ENCODE results near the gene DDAH1.

Gene DDAH1

GRCh38 chr1:85438353-85438752, 26.6 kb downstream of the DDAH1 start:
- no peaks in the 10 kb centered on the region for H3K9me3 ChIP-seq
- no peaks in the 10 kb centered on the region for H3K36me3 ChIP-seq
- intact Hi-C loops (cut with DNase I; ENCODE audit: low total_unique reads) = no loop called here
- TF ChIP-seq CTCF (IDR thresholded peaks at IDR 0.05) = no peak
- no peak overlapping the region for H3K4me3 ChIP-seq
- H3K27ac ChIP-seq = no peak overlapping the region
- H3K4me1 ChIP-seq = peaks cover 0 to 18% (median 6%) of the 10 kb centered on the region in 4 donors
- no peaks in the 10 kb centered on the region for H3K27me3 ChIP-seq
- no peak for DNase-seq

GRCh38 chr1:85437139-85437538, 27.8 kb downstream of the DDAH1 start:
- no peak for TF ChIP-seq CTCF (IDR thresholded peaks at IDR 0.05)
- peaks cover 0 to 18% (median 6%) of the 10 kb centered on the region in 4 donors for H3K4me1 ChIP-seq
- no peaks in the 10 kb centered on the region for H3K36me3 ChIP-seq
- no peaks in the 10 kb centered on the region for H3K9me3 ChIP-seq
- DNase-seq = no peak
- H3K4me3 ChIP-seq = no peak overlapping the region
- intact Hi-C loops (cut with DNase I; ENCODE audit: low total_unique reads) = no loop called here
- H3K27me3 ChIP-seq = no peaks in the 10 kb centered on the region
- no peak overlapping the region for H3K27ac ChIP-seq

GRCh38 chr1:85433096-85433495, 31.9 kb downstream of the DDAH1 start:
- no peaks in the 10 kb centered on the region for H3K36me3 ChIP-seq
- H3K27me3 ChIP-seq = no peaks in the 10 kb centered on the region
- DNase-seq = no peak
- no peak overlapping the region for H3K27ac ChIP-seq
- no peak for TF ChIP-seq CTCF (IDR thresholded peaks at IDR 0.05)
- H3K9me3 ChIP-seq = no peaks in the 10 kb centered on the region
- intact Hi-C loops (cut with DNase I; ENCODE audit: low total_unique reads) = no loop called here
- no peaks in the 10 kb centered on the region for H3K4me1 ChIP-seq
- no peak overlapping the region for H3K4me3 ChIP-seq

GRCh38 chr1:85428471-85429089, 36.4 kb downstream of the DDAH1 start:
- H3K9me3 ChIP-seq = no peaks in the 10 kb centered on the region
- H3K27me3 ChIP-seq = no peaks in the 10 kb centered on the region
- H3K4me3 ChIP-seq = no peak overlapping the region
- H3K27ac ChIP-seq = peak overlapping the region in 1 of 2 donors; percentile 55
- peaks cover 0 to 28% (median 6%) of the 10 kb centered on the region in 4 donors for H3K4me1 ChIP-seq
- intact Hi-C loops (cut with DNase I; ENCODE audit: low total_unique reads) = no loop called here
- no peak for DNase-seq
- no peaks in the 10 kb centered on the region for H3K36me3 ChIP-seq
- TF ChIP-seq CTCF (IDR thresholded peaks at IDR 0.05) = no peak

GRCh38 chr1:85427849-85428248, 37.1 kb downstream of the DDAH1 start:
- H3K4me3 ChIP-seq = no peak overlapping the region
- H3K27ac ChIP-seq = peak overlapping the region; percentile 37 to 55
- H3K9me3 ChIP-seq = no peaks in the 10 kb centered on the region
- no peaks in the 10 kb centered on the region for H3K27me3 ChIP-seq
- DNase-seq = no peak
- intact Hi-C loops (cut with DNase I; ENCODE audit: low total_unique reads) = no loop called here
- H3K4me1 ChIP-seq = peaks cover 0 to 28% (median 6%) of the 10 kb centered on the region in 4 donors
- TF ChIP-seq CTCF (IDR thresholded peaks at IDR 0.05) = no peak
- no peaks in the 10 kb centered on the region for H3K36me3 ChIP-seq

- DNase-seq = no peak
- intact Hi-C loops (cut with DNase I; ENCODE audit: low total_unique reads) = no loop called here
- no peak for TF ChIP-seq CTCF (IDR thresholded peaks at IDR 0.05)
- H3K27me3 ChIP-seq = no peaks in the 10 kb centered on the region
- H3K9me3 ChIP-seq = no peaks in the 10 kb centered on the region
- peaks cover 0 to 28% (median 6%) of the 10 kb centered on the region in 4 donors for H3K4me1 ChIP-seq
- peak overlapping the region; percentile 37 to 55 for H3K27ac ChIP-seq
- no peaks in the 10 kb centered on the region for H3K36me3 ChIP-seq
- no peak overlapping the region for H3K4me3 ChIP-seq
Observed at GRCh38 chr1:85427331-85427730, 37.6 kb downstream of the DDAH1 start.

Data from tibial artery (tissue), 4 donors.